GM18873 (cell line): ENCODE measurements around the gene ITGAL.
"Not testable (repeated sequence)": the region's sequence is repeated elsewhere in the genome, so short reads cannot be mapped to it uniquely, and the experiment has no call there.

Source experiments
- ATAC-seq: cut with Tn5 transposase; IDR thresholded peaks from one replicate; pipeline ENCODE4 v1.9.1; 2021; ENCODE audit warnings: mild to moderate bottlenecking, moderate library complexity, moderate number of reproducible peaks; ENCODE audit not compliant: unreplicated experiment, low FRiP score

The ITGAL gene

DNA sequence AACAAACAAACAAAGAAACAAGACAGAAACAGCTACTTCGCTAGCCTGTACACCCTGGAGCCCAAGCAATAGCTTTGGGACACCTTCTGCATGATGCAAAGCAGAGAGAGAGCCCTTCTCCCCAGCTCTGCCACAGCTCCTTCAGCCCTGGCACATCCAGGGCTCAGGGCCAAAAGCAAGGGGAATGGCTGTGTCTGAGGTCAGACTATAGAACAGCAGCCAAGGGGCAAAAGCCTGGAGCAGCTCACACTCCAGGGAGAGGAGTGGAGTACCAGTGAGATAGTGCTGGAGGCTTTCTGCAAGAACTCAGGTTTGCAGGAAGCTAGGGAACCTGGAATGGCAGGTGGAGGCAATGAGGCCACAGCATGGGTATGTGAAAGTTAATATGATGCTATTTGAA is 15.3 kb upstream of the ITGAL start:
- no peak for ATAC-seq

- ATAC-seq = no peak
Measured at GRCh38 chr16:30457743-30458560, 14.6 kb upstream of the ITGAL start.

GRCh38 chr16:30458561-30459394 is 13.8 kb upstream of the ITGAL start:
- peak; percentile 78 for ATAC-seq

- no peak for ATAC-seq
Measured at GRCh38 chr16:30459456-30459855, 13.1 kb upstream of the ITGAL start.

- ATAC-seq = not testable (repeated sequence)
Measured at GRCh38 chr16:30461426-30461825, 11.1 kb upstream of the ITGAL start.

DNA sequence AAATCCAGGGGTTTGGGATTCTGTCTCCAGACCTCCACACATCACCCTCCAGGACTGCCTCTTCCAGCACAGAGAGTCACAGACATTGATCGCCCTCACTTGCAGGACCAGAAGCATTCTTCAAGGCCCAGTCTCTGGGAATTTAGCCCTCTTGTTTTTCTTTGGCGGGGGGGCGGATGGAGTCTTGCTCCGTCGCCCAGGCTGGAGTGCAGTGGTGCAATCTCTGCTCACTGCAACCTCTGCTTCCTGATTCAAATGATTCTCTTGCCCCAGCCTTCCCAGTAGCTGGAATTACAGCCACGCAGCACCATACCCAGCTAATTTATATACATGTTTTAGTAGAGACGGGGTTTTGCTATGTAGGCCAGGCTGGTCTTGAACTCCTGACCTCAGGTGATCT is 8.5 kb upstream of the ITGAL start:
- no peak for ATAC-seq

- ATAC-seq = no peak
Measured at GRCh38 chr16:30470170-30470512, 2.4 kb upstream of the ITGAL start.

DNA sequence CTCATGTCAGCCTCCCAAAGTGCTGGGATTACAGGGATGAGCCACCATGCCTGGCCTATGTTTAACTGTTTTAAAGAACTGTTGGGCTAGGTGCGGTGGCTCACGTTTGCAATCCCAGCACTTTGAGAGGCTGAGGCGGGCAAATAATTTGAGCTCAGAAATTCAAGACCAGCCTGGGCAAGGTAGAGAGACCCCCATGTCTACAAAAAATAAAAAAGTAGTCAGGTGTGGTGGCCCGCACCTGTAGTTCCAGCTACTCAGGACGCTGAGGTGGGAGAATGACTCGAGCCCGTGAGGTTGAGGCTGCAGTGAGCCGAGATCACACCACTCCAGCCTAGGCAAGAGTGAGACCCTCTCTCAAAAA is 1.9 kb upstream of the ITGAL start:
- ATAC-seq = no peak

DNA sequence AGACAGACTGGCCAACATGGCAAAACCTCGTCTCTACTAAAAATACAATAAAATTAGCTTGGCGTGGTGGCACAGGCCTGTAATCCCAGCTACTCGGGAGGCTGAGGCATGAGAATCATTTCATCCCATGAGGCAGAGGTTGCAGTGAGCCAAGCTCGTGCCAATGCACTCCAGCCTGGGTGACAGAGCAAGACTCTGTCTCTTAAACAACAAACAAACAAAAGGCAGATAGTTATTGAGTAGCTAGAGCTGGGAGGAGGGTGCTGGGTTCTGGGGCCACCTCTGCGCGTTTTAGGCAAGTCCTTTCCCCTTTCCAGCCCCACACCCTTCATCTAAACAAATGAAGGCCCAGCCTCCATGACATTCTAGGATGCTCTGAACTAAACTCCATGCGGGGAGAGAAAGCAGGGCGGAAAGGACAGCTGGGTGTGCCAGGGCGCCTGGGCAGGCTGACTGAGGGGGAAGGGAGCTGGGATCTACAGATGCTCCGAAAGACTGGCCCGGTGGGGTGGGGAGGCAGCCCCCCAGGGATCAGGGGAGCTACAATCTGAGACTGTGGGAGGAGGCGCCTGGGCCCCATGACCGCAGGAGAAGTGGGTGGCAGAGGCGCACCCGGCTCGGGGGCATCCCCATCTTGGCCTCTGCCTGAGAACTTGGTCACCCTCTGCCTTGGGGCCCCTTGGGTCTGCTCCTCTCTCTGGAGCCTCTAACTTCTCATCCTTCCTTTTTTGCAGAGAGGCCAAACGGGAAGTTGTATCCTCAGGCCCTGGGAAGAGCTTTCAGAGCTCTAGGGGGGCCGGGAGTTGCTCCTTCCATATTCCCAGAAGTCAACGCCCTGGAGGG is 910 bp downstream of the ITGAL start:
- ATAC-seq = no peak

DNA sequence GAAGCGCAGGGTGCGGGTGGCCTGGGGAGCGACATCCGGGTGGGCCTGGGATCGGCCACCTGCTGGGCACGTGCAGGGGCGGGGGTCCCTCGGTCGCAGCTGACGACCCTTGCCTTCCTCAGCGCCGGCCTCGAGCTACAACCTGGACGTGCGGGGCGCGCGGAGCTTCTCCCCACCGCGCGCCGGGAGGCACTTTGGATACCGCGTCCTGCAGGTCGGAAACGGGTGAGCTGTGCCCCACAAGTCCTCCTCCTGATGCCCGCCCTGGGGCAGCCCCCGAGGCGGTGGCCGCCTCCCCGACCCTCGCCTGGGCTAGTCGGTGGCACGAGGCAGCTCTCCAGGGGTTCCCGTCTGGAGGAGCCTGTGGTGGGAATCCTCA is 1.5 kb downstream of the ITGAL start:
- no peak for ATAC-seq

DNA sequence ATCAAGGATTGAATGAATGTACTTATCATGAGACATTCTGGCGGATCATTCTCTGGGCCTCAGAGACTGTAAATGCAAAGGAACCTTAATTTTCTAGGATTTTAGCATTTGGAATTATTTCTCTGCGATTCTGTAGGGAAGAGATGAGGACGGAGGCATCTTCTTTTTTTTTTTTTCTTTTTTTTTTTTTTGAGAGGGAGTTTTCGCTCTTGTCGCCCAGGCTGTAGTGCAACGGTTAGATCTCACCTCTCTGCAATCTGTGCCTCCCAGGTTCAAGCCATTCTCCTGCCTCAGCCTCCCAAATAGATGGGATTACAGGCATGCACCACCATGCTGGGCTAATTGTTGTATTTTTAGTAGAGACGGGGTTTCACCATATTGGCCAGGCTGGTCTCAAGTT is 2.1 kb downstream of the ITGAL start:
- no peak for ATAC-seq

GRCh38 chr16:30476991-30477390 is 4.4 kb downstream of the ITGAL start:
- ATAC-seq = no peak

DNA sequence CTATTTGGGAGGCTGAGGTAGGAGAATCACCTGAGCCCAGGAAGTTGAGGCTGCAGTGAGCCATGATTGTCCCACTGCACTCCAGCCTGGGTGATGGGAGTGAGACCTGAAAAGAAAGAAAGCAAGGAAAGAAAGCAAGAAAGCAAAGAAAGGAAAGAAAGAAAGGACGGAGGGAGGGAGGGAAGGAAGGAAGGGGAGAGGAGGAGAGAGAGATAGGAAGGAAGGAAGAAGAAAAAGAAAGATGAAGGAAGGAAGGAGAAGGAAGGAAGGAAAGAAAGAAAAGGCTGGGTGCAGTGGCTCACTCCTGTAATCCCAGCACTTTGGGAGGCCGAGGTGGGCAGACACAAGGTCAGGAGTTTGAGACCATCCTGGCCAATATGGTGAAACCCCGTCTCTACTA is 5.2 kb downstream of the ITGAL start:
- ATAC-seq = not testable (repeated sequence)

DNA sequence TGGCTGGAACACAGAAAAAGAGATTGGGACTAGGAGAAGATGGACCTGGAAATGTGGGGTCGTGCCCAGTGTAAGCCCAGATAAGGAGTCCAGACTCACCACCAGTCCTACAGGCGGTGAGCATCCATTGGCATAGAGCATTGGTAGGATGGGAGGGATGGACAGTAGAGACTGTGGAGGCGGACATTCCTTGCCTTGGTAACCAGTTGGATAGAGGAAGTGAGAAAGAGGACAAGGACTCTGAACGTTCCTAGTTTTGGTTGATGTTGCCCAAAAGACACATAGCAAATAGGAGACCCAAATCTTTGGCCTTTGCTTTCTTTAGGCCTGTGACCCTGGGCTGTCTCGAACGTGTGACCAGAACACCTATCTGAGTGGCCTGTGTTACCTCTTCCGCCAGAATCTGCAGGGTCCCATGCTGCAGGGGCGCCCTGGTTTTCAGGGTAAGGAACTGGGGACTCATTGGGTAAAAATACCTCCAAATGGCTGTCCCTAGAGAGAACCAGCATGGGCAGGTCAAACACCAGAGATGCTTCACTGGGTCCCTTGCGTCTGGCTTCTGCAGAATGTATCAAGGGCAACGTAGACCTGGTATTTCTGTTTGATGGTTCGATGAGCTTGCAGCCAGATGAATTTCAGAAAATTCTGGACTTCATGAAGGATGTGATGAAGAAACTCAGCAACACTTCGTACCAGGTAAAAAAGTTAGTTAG is 6.4 kb downstream of the ITGAL start:
- no peak for ATAC-seq

DNA sequence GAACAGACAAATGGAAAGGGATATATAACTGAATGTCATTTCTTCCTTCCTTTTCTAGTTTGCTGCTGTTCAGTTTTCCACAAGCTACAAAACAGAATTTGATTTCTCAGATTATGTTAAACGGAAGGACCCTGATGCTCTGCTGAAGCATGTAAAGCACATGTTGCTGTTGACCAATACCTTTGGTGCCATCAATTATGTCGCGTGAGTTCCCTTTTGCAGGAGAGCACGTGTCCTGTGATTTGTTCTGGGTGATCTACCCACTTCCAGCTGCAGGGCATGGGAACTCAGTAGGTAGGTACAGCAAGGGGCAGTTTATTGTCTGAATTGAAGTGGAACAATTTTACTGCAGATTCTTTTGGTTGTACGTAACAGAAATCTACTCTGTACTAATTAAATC is 8.8 kb downstream of the ITGAL start:
- ATAC-seq = no peak

- no peak for ATAC-seq
Measured at GRCh38 chr16:30482366-30482765, 9.8 kb downstream of the ITGAL start.

DNA sequence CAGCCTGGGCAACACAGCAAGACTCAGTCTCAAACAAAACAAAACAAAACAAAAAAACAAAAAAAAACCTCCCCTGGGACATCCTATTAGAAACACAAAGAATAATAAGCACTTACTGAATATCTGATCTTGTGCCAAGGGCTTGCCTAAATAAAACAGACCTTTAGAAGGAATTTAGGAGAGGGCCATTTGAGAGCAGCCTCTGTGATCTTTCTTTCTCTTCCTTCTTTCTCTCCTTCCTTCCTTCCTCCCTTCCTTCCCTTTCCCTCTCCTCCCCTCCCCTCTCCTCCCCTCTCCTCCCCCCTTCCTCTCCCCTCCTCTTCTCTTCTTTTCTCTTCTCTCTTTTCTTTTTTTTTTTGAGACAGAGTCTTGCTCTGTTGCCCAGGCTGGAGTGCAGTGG is 12.3 kb downstream of the ITGAL start:
- ATAC-seq = no peak

DNA sequence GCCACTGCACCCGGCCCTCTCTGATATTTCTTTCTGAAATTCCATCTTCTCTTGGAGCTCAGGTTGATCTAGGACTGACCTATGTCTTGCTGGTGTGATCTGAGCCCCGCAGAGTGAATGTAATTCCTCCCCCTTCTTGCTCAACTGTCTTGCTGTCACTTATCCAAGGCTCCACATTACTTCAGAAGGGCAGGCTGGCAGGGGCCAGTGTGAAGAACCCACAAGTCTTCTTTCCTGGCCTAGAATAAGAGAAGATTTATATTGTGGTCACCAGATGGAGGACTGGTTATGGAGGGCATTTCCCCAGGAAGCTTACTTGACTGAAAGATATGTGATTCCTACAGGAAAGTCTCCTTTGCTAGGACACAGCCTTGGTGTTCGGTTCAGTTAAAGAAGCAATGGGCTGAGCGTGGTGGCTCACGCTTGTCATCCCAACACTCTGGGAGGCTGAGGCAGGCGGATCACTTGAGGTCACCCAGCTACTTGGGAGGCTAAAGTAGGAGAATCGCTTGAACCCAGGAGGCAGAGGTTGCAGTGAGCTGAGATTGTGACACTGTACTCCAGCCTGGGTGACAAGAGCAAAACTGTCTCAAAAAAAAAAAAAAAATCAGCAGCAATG is 13.4 kb downstream of the ITGAL start:
- no peak for ATAC-seq

DNA sequence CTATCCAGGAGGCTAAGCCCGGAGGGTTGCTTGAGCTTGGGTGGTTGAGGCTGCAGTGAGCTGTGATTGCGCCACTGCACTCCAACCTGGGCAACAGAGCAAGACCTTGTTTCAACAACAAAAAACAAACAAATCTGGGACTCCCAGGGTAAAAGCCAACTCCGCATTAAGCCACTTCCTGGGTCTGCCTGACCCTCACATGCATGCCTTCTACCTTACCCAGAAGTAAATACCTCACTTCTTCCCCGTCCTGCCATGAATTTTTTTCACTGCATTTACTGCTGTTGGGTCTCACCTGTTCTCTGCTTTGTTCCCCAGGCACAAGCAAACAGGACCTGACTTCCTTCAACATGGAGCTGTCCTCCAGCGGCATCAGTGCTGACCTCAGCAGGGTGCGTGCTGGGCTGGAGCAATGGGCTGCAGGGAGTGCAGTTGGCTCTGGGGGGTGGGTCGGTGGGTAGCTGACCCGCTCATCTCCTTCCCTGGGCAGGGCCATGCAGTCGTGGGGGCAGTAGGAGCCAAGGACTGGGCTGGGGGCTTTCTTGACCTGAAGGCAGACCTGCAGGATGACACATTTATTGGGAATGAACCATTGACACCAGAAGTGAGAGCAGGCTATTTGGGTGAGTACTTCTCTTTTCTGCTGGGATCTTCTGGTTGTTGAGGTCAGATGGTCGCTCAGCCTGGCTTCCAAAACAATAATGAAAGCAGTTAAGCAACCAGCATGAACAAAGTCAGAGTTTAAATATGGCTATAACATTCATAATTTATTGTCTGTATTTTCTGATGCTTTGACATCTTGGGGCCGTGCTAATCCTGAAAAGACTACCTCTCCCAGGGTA is 16.4 kb downstream of the ITGAL start:
- no peak for ATAC-seq
